ENCODE measurements around the gene DNAJB8.

Gene DNAJB8

DNA sequence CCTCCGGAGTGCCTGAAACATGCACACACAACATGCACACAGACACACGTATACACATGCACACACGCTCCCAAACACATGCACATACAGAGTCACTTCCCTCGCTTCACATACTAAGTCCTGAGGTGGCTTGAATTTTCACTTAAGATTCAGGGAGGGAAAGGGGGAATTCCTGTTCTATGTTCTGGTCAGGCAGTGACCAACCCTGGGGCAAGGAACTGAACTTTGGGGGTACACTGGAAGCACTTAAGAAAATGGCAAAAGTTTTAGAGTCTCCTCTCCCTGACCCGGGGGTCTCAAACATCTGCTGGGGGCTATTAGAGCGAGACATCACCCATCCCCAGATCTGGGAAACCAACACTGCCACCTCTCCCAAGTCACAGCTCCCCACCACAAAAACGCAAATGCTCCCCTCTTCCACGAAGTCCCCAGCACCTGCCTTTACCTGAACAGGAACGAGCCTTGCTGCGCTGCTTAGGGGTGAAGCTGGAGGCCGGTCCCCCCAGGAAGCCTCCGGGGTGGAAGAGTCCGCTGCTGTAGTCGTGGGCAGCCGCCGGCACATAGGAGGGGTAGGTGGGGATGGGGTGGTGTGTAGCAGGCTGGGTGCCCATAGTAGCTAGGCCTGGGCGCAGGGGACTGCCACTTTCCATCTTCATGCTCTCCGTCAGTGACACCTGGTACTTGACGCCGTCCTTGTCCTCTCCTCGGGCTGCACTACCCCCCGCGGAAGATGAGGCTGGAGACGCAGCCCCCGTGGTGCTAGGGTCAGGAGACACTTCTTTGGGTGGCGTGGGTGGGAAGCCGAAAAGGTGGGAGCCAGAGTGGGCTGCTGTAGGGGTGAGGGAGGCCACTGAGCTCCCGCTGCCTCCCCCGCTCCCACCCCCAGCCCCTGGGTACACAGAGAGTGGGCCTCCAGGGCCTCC is 18.9 kb upstream of the DNAJB8 start:
- H3K23ac ChIP-seq (ENCODE audit: low read depth, low read length, poor library complexity) = peak overlapping the region; percentile 69
- H2AFZ ChIP-seq (ENCODE audit: low read length) = no peak overlapping the region
- H3K9me3 ChIP-seq (replicated peaks in 1 of 2; ENCODE audit: control insufficient read depth in 2 of 2, insufficient read depth in 1 of 2, low read depth in 1 of 2, low read length in 2 of 2) = no peaks in the 10 kb centered on the region
- H3K4me2 ChIP-seq (ENCODE audit: insufficient read depth, low read length, poor library complexity, severe bottlenecking) = no peak overlapping the region
- no peak overlapping the region for H4K91ac ChIP-seq (ENCODE audit: low read depth, low read length, poor library complexity)
- peak overlapping the region; percentile 77 for H3K18ac ChIP-seq (ENCODE audit: low read length)
- H2BK15ac ChIP-seq (ENCODE audit: low read length) = peak overlapping the region; percentile 77
- H3K27ac ChIP-seq (replicated peaks; ENCODE audit: low read length) = no peak overlapping the region
- peak overlapping the region; percentile 26 for H3K9ac ChIP-seq (ENCODE audit: low read depth, low read length, poor library complexity)
- no peak overlapping the region for H2BK5ac ChIP-seq (ENCODE audit: low read length)
- no CpG with 5 or more reads among the region's 29 CpGs for WGBS, 2 donors (ENCODE audit: extremely low coverage in 2 of 2, insufficient read length in 2 of 2, insufficient replicate concordance in 1 of 2)
- peak overlapping the region; percentile 95 for H2AK5ac ChIP-seq (ENCODE audit: low read depth, low read length)
- H3K27me3 ChIP-seq (ENCODE audit: control insufficient read depth in 3 of 3, insufficient read depth in 3 of 3, low read depth in 1 of 3, low read length in 3 of 3) = peaks cover 72 to 100% (median 98%) of the 10 kb centered on the region in 3 experiments
- DNase-seq (ENCODE audit: low spot score) = no peak
- no peaks in the 10 kb centered on the region for H3K79me1 ChIP-seq (ENCODE audit: low read depth, low read length)
- no peak overlapping the region for H4K8ac ChIP-seq (ENCODE audit: low read depth, low read length)
- no peak overlapping the region for H3K4me3 ChIP-seq (ENCODE audit: low read length in 2 of 2)
- H3K36me3 ChIP-seq (replicated peaks in 1 of 2; ENCODE audit: control insufficient read depth in 2 of 2, insufficient read depth in 2 of 2, low read length in 2 of 2) = no peaks in the 10 kb centered on the region
- no peak overlapping the region for H2BK120ac ChIP-seq (ENCODE audit: low read depth, low read length)
- no peak overlapping the region for H3K4ac ChIP-seq (ENCODE audit: low read length)
- H3K4me1 ChIP-seq (ENCODE audit: control insufficient read depth in 2 of 2, insufficient read depth in 1 of 2, low read depth in 1 of 2, low read length in 2 of 2) = peaks cover 23 to 43% of the 10 kb centered on the region in 2 donors
- H3K14ac ChIP-seq (ENCODE audit: low read length) = no peak overlapping the region
- no peak overlapping the region for H2BK12ac ChIP-seq (ENCODE audit: low read length)

DNA sequence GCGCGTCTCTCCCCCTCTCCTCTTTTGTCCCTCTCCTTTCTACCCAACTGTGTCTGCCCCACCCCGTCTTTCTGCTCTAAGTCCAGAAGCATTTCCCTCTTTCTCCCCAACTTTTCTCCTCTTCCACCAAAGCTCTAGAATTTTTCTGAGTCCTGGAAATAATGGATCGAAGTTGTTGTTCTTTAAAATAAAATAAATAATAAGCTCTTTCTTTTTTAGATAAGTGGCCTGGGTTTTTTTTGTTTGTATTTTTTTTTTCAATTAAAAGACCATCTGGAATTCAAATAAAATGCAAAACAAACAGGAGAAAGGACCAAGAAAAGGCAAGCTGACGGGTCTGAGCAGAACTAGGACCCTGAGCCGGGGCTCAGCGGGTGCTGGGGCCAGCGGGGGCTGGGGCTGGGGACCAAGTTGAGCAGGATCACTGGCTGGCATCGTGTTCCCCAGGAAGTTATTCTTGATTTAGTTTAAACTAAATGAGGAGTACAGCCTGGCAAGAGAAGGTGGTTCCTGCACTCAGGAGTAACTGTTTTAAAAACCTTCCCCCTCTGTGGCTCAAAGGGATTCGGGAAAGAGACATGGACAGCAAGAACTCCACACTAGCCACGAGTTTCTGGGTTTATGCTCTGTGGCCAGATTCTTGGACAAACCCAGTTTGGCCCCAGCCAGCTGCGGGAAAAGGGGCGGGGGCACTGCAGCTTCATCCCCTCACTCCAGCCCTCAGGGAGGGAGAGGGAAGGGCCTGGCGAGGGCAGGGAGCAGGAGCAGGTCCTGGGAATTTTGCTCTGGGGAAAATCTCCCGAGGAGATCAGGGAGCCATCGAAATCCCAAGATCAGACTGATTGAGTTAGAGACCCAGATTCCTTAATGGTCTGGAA is 18.0 kb upstream of the DNAJB8 start:
- Histone ChIP-seq H3K27me3 (ENCODE audit: control insufficient read depth in 3 of 3, insufficient read depth in 3 of 3, low read depth in 1 of 3, low read length in 3 of 3) (peaks cover 69 to 100% (median 98%) of the 10 kb centered on the region in 3 experiments), H3K4me3 (ENCODE audit: low read length in 2 of 2) (no peak overlapping the region), H2AK5ac (ENCODE audit: low read depth, low read length) (peak overlapping the region; percentile 59), H3K14ac (ENCODE audit: low read length) (no peak overlapping the region), H3K18ac (ENCODE audit: low read length) (no peak overlapping the region), H3K9ac (ENCODE audit: low read depth, low read length, poor library complexity) (peak overlapping the region; percentile 26), H2BK5ac (ENCODE audit: low read length) (no peak overlapping the region), H3K4ac (ENCODE audit: low read length) (no peak overlapping the region), H2AFZ (ENCODE audit: low read length) (no peak overlapping the region), H3K23ac (ENCODE audit: low read depth, low read length, poor library complexity) (peak overlapping the region; percentile 58), H4K8ac (ENCODE audit: low read depth, low read length) (no peak overlapping the region), H2BK12ac (ENCODE audit: low read length) (no peak overlapping the region), H4K91ac (ENCODE audit: low read depth, low read length, poor library complexity) (no peak overlapping the region), H3K4me1 (ENCODE audit: control insufficient read depth in 2 of 2, insufficient read depth in 1 of 2, low read depth in 1 of 2, low read length in 2 of 2) (peaks cover 20 to 36% of the 10 kb centered on the region in 2 donors), H3K4me2 (ENCODE audit: insufficient read depth, low read length, poor library complexity, severe bottlenecking) (no peak overlapping the region), H2BK15ac (ENCODE audit: low read length) (peak overlapping the region; percentile 77), H3K27ac (replicated peaks; ENCODE audit: low read length) (no peak overlapping the region), H3K9me3 (replicated peaks in 1 of 2; ENCODE audit: control insufficient read depth in 2 of 2, insufficient read depth in 1 of 2, low read depth in 1 of 2, low read length in 2 of 2) (no peaks in the 10 kb centered on the region), H3K79me1 (ENCODE audit: low read depth, low read length) (no peaks in the 10 kb centered on the region), H3K36me3 (replicated peaks in 1 of 2; ENCODE audit: control insufficient read depth in 2 of 2, insufficient read depth in 2 of 2, low read length in 2 of 2) (no peaks in the 10 kb centered on the region), H2BK120ac (ENCODE audit: low read depth, low read length) (no peak overlapping the region)
- no CpG with 5 or more reads among the region's 16 CpGs for WGBS, 2 donors (ENCODE audit: extremely low coverage in 2 of 2, insufficient read length in 2 of 2, insufficient replicate concordance in 1 of 2)
- DNase-seq (ENCODE audit: low spot score) = no peak

DNA sequence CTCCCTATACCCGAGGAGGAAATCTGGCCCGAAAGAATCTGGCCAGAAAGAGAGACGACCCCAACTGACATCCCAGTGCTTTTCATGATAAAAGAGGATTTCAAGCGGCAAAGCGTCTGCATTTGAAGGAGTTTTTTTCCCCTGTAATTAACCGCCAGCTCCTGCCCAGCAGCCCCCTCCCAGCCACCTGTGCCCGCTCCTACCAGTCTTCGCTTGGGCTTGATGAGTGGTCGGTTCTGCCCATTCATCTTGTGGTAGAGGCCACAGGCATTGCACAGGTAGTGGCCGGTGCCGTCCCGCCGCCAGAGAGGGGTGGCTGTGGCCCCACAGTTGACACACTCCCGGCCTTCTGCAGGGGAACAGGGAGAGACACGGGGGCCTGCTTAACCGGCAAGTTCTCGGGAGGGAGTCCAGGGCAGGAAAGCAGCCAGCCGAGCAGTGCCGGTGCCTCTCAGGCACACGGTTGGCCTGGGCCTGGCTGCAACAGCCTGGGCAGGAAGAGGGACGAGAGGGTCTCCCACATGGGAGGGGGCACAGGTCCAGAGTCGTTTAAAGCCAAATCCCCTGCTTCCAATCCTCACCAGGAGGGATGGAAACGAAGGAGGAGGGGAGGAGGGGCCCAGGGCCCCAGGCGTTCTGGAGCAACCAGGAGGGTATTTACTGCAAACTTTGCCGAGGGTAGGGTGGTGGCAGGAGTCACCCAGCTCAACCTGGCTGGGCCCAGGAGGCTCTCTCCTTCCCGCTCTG is 17.1 kb upstream of the DNAJB8 start:
- H4K91ac ChIP-seq (ENCODE audit: low read depth, low read length, poor library complexity) = no peak overlapping the region
- H3K27ac ChIP-seq (replicated peaks; ENCODE audit: low read length) = no peak overlapping the region
- no peak overlapping the region for H3K4ac ChIP-seq (ENCODE audit: low read length)
- H2BK5ac ChIP-seq (ENCODE audit: low read length) = no peak overlapping the region
- no CpG with 5 or more reads among the region's 26 CpGs for whole genome bisulfite sequencing, 2 donors (ENCODE audit: extremely low coverage in 2 of 2, insufficient read length in 2 of 2, insufficient replicate concordance in 1 of 2)
- no peak overlapping the region for H4K8ac ChIP-seq (ENCODE audit: low read depth, low read length)
- peaks cover 64 to 100% (median 97%) of the 10 kb centered on the region in 3 experiments for H3K27me3 ChIP-seq (ENCODE audit: control insufficient read depth in 3 of 3, insufficient read depth in 3 of 3, low read depth in 1 of 3, low read length in 3 of 3)
- no peak overlapping the region for H2AFZ ChIP-seq (ENCODE audit: low read length)
- H3K23ac ChIP-seq (ENCODE audit: low read depth, low read length, poor library complexity) = peak overlapping the region; percentile 67
- DNase-seq (ENCODE audit: low spot score) = no peak
- no peaks in the 10 kb centered on the region for H3K9me3 ChIP-seq (replicated peaks in 1 of 2; ENCODE audit: control insufficient read depth in 2 of 2, insufficient read depth in 1 of 2, low read depth in 1 of 2, low read length in 2 of 2)
- H2BK120ac ChIP-seq (ENCODE audit: low read depth, low read length) = peak overlapping the region; percentile 42
- H3K79me1 ChIP-seq (ENCODE audit: low read depth, low read length) = no peaks in the 10 kb centered on the region
- no peaks in the 10 kb centered on the region for H3K36me3 ChIP-seq (replicated peaks in 1 of 2; ENCODE audit: control insufficient read depth in 2 of 2, insufficient read depth in 2 of 2, low read length in 2 of 2)
- peak overlapping the region; percentile 95 for H3K14ac ChIP-seq (ENCODE audit: low read length)
- H2BK12ac ChIP-seq (ENCODE audit: low read length) = peak overlapping the region; percentile 97
- peak overlapping the region; percentile 79 for H3K9ac ChIP-seq (ENCODE audit: low read depth, low read length, poor library complexity)
- H3K4me1 ChIP-seq (ENCODE audit: control insufficient read depth in 2 of 2, insufficient read depth in 1 of 2, low read depth in 1 of 2, low read length in 2 of 2) = peaks cover 14 to 31% of the 10 kb centered on the region in 2 donors
- H3K4me2 ChIP-seq (ENCODE audit: insufficient read depth, low read length, poor library complexity, severe bottlenecking) = no peak overlapping the region
- H2AK5ac ChIP-seq (ENCODE audit: low read depth, low read length) = peak overlapping the region; percentile 59
- peak overlapping the region; percentile 66 for H3K18ac ChIP-seq (ENCODE audit: low read length)
- H3K4me3 ChIP-seq (ENCODE audit: low read length in 2 of 2) = no peak overlapping the region
- peak overlapping the region; percentile 77 for H2BK15ac ChIP-seq (ENCODE audit: low read length)
